Heart right ventricle (tissue), 16 donors: ENCODE results near the gene CTDSPL2. TPM values are rescaled to one million over a fixed set of nuclear protein-coding genes. Genes with fewer than 3 reads are reported as not detected.

Experiments used
- ATAC-seq, 8 donors: fragments of 200-7000 bp; cut with Tn5 transposase; one replicate each; pipeline ENCODE4 v1.9.1; 2020; ENCODE audit warnings: mild to moderate bottlenecking in 8 of 8, moderate library complexity in 8 of 8, moderate number of reproducible peaks in 1 of 8
- DNase-seq, 2 donors: peaks; one replicate each; pipeline ENCODE4 v3.0.0-alpha.2; 2020
- H3K27ac ChIP-seq, 10 donors: fragments of 200-600 bp; sonication (generic) in 2 of 10; one replicate each; pipeline versions ENCODE4 v1.5.0 to v1.8.0; 2020 to 2022; ENCODE audit warnings: mild to moderate bottlenecking in 3 of 10
- H3K27me3 ChIP-seq, 7 donors: fragments of 200-600 bp; one replicate each; pipeline ENCODE4 v1.8.0; 2021 to 2022; ENCODE audit warnings: mild to moderate bottlenecking in 2 of 7
- H3K36me3 ChIP-seq, 9 donors: fragments of 200-600 bp; sonication (generic) in 1 of 9; one replicate each; pipeline versions ENCODE4 v1.5.0 to v1.8.0; 2020 to 2022; ENCODE audit warnings: mild to moderate bottlenecking in 2 of 9
- H3K4me1 ChIP-seq, 9 donors: fragments of 200-600 bp; sonication (generic) in 1 of 9; one replicate each; pipeline versions ENCODE4 v1.5.0 to v1.8.0; 2020 to 2022; ENCODE audit warnings: mild to moderate bottlenecking in 4 of 9
- H3K4me3 ChIP-seq, 10 donors: fragments of 200-600 bp; sonication (generic) in 2 of 10; one replicate each; pipeline versions ENCODE4 v1.5.0 to v1.8.0; 2020 to 2022; ENCODE audit warnings: mild to moderate bottlenecking in 7 of 10, moderate library complexity in 2 of 10
- H3K9me3 ChIP-seq, 11 donors: fragments of 200-600 bp in 10 of 11; sonication (generic) in 2 of 11; one replicate each; pipeline versions ENCODE4 v1.5.0 to v1.8.0; 2013 to 2022; ENCODE audit warnings: mild to moderate bottlenecking in 2 of 11, control low read depth in 1 of 11, moderate library complexity in 1 of 11
- WGBS, 2 donors: extraction: QIAGEN DNeasy Blood & Tissue Kit; methylation state at CpG; one replicate each; pipeline ENCODE4 v1.1.7; 2013; ENCODE audit warnings: inconsistent platforms in 1 of 2; 5-methylcytosine and 5-hydroxymethylcytosine counted together
- intact Hi-C, 10 donors: fragments of 100-400 bp; cut with DNase I; formaldehyde crosslinking; loops; one replicate each; pipeline versions ENCODE4 v1.11.1 to v1.14.2; 2022
- polyA plus RNA-seq, 2 donors: library from polyadenylated mRNA; stranded (reverse); fragments of 200-250 nt; gene quantifications; one replicate each; pipeline ENCODE4 v1.2.3, GENCODE V29; 2013
- total RNA-seq, 10 donors: library from RNA; stranded (reverse); fragmentation: NEBNext Ultra II Directional in 3 of 10; extraction: Animal tissue kit (Norgen Biotek cat#: 25700) in 3 of 10; gene quantifications; one replicate each; pipeline versions ENCODE4 v1.2.1 to v1.2.4, GENCODE V29; 2021 to 2023
- TF ChIP-seq, protein P1 (sequence below), 9 donors: fragments of 200-600 bp; sonication (generic) in 2 of 9; IDR thresholded peaks; one replicate each; pipeline versions ENCODE4 v1.5.0 to v1.8.0; 2021 to 2022; ENCODE audit warnings: antibody characterized with exemption in 9 of 9, mild to moderate bottlenecking in 5 of 9, moderate library complexity in 1 of 9
- donor health status: Arrhythmogenic right ventricular cardiomyopathy.
- donor health status: ischemic (EF 13 %, LVEDD 7.1; RV severe dilation, severe dysfunction).
- donor health status: healthy with polysubstance abuse.
- donor health status: DM: no; HTN: yes; CAD: no.
- donor health status: DM: no; HTN: no; CAD: no.
- donor health status: ischemic (EF 25% LVEDD 6.9; RV normal size, moderate dysfunction).
- donor health status: ischemic (EF 25% LVEDD 5.7; RV mildly dilated, moderate dysfunction).
- donor health status: healthy.
- donor health status: DM: yes; HTN: yes; CAD: no.
- donor health status: Ischemic cardiomyopathy.
- donor health status: ischemic (EF 35%, LVEDD 5.7; RV mildly dilated, moderate dysfunction).
- donor health status: nonischemic (EF 11% LVEDD 7.7; RV severe dilation, severe dysfunction).
- donor health status: DM: yes; HTN: yes; CAD: no.
- donor health status: PGD.
- donor health status: ischemic (EF 29% LVEDD 5.4; RV normal size, mild dysfunction).
- donor health status: nonischemic (EF 23%, LVEDD 6.1; RV moderate dilation, normal function).

CTDSPL2 gene
- total and polyA plus RNA-seq, 12 donors: 3.5 to 22.3 (median 17.7) TPM

DNA sequence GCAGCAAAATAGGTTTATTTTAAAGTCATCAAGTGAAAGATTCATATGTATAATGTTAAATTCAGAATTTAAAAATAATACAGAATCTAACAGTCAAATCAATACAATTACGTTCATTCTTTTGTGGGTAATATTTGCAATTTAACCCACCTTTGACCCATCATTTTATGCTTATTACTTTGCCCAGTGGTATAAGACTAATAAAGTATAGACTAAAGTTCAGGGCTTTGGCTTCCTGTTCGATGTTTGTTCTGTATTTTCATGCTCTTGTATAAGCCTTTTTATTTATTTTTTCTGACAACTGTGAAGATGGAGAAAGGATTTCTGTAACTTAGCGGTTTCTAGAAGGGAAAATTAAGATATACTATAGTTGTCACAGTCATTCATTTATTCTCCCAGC is 65.2 kb downstream of the CTDSPL2 start:
- 87 to 96% methylated on average over 3 of the region's 3 CpGs for WGBS, 2 donors
- H3K4me3 ChIP-seq: no peak overlapping the region
- intact Hi-C loops: no loop called here
- H3K9me3 ChIP-seq: no peaks in the 10 kb centered on the region
- DNase-seq (no peak), ATAC-seq (no peak)
- TF ChIP-seq, protein P1, sequence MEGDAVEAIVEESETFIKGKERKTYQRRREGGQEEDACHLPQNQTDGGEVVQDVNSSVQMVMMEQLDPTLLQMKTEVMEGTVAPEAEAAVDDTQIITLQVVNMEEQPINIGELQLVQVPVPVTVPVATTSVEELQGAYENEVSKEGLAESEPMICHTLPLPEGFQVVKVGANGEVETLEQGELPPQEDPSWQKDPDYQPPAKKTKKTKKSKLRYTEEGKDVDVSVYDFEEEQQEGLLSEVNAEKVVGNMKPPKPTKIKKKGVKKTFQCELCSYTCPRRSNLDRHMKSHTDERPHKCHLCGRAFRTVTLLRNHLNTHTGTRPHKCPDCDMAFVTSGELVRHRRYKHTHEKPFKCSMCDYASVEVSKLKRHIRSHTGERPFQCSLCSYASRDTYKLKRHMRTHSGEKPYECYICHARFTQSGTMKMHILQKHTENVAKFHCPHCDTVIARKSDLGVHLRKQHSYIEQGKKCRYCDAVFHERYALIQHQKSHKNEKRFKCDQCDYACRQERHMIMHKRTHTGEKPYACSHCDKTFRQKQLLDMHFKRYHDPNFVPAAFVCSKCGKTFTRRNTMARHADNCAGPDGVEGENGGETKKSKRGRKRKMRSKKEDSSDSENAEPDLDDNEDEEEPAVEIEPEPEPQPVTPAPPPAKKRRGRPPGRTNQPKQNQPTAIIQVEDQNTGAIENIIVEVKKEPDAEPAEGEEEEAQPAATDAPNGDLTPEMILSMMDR (IDR thresholded peaks at IDR 0.05): no peak
- no peaks in the 10 kb centered on the region for H3K27me3 ChIP-seq
- no peak overlapping the region for H3K27ac ChIP-seq
- H3K4me1 ChIP-seq: peaks cover 0 to 10% (median 0%) of the 10 kb centered on the region in 9 donors
- peaks cover 0 to 100% (median 14%) of the 10 kb centered on the region in 9 donors for H3K36me3 ChIP-seq

DNA sequence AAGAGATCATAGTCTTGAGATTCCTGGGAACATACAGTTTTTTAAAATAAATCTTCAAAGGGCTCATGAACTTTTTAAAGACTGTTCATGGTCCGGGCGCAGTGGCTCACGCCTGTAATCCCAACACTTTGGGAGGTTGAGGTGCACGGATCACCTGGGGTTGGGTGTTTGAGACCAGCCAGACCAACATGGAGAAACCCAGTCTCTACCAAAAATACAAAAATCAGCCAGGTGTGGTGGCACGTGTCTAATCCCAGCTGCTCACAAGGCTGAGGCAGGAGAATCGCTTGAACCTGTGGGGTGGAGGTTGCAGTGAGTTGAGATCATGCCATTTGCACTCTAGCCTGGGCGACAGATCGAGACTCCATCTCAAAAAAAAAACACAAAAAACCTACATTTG is 68.1 kb downstream of the CTDSPL2 start:
- ATAC-seq (no peak), DNase-seq (no peak)
- no peak overlapping the region for H3K4me3 ChIP-seq
- peaks cover 0 to 100% (median 22%) of the 10 kb centered on the region in 9 donors for H3K36me3 ChIP-seq
- peaks cover 0 to 7% (median 0%) of the 10 kb centered on the region in 9 donors for H3K4me1 ChIP-seq
- 97 to 98% methylated on average over 8 of the region's 8 CpGs for WGBS, 2 donors
- intact Hi-C loops: no loop called here
- TF ChIP-seq, protein P1 (IDR thresholded peaks at IDR 0.05): no peak
- H3K27me3 ChIP-seq: no peaks in the 10 kb centered on the region
- H3K9me3 ChIP-seq: no peaks in the 10 kb centered on the region
- no peak overlapping the region for H3K27ac ChIP-seq

DNA sequence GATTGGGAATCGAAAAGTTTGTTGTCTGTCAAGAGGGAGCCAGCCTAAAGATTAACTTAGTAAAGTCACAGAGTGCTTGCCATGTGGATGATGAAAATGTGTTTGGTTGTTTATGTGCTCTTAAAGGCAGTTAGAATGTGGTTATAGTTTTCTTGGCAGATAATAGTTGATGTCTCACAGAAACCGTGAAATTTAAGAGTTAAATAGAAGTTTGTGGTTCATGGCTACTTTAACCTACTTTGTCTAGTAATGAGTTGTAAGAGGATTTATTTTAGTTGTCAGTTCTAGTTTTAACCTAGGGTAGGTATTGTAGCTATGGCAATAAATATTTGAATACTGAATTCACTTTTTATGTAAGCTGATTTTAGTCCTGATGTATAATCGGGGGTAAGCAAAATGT is 73.1 kb downstream of the CTDSPL2 start:
- Histone ChIP-seq H3K36me3 (peaks cover 0 to 88% (median 22%) of the 10 kb centered on the region in 9 donors), H3K27me3 (no peaks in the 10 kb centered on the region), H3K4me1 (no peaks in the 10 kb centered on the region), H3K9me3 (no peaks in the 10 kb centered on the region), H3K27ac (no peak overlapping the region), H3K4me3 (no peak overlapping the region)
- intact Hi-C loops: loop anchor here in 1 of 10 donors (5.0 kb wide), 1 partner anchor 73 kb away; the partner anchor contains the start of gene CTDSPL2
- no peak for ATAC-seq
- no peak for DNase-seq
- WGBS, 2 donors: 79 to 91% methylated on average over 3 of the region's 3 CpGs
- TF ChIP-seq, protein P1 (IDR thresholded peaks at IDR 0.05): no peak

DNA sequence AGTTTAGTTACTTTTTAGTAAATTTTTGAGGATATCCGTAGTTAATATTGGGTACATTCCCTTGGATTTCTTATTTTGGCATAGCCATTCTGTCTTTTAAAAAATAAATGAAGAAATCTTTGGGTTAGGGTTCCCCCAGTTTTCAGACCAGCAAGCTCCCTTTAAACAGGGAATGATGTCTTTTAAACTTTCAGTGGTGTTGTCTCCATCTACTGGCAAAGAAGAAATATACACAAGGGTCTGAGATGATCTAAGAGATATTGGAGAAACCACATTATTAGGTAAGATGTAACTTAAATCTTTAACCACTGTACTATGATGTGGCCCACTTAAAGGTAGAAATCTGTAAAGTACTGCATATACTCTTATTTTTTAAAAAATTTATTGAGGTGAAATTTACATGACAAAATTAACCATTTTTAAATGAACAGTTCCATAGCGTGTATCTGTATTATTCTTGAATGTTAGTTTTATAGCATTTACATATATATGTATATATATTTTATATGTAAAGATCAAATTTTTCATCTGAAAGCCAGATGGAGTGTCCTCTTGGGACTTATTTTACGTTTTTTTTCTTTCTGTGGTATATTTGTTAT is 74.4 kb downstream of the CTDSPL2 start:
- intact Hi-C loops: loop anchor here in 1 of 10 donors (5.0 kb wide), 1 partner anchor 75 kb away; the partner anchor contains the start of gene CTDSPL2
- TF ChIP-seq, protein P1 (IDR thresholded peaks at IDR 0.05): peak in 8 of 9 donors; percentile 16 to 67 (median 58)
- H3K27me3 ChIP-seq: no peaks in the 10 kb centered on the region
- no peaks in the 10 kb centered on the region for H3K4me1 ChIP-seq
- DNase-seq (no peak), ATAC-seq (no peak)
- peaks cover 0 to 87% (median 15%) of the 10 kb centered on the region in 9 donors for H3K36me3 ChIP-seq
- no peaks in the 10 kb centered on the region for H3K9me3 ChIP-seq
- no peak overlapping the region for H3K4me3 ChIP-seq
- no peak overlapping the region for H3K27ac ChIP-seq
- WGBS, 2 donors: 76 to 82% methylated on average over 3 of the region's 3 CpGs
